ENCODE data around the gene JAZF1.
A peak's percentile ranks its signal among the peaks of the same experiment; 100 is the strongest.
"Not testable (repeated sequence)": the region's sequence is repeated elsewhere in the genome, so short reads cannot be mapped to it uniquely, and the experiment has no call there.

The JAZF1 gene

DNA sequence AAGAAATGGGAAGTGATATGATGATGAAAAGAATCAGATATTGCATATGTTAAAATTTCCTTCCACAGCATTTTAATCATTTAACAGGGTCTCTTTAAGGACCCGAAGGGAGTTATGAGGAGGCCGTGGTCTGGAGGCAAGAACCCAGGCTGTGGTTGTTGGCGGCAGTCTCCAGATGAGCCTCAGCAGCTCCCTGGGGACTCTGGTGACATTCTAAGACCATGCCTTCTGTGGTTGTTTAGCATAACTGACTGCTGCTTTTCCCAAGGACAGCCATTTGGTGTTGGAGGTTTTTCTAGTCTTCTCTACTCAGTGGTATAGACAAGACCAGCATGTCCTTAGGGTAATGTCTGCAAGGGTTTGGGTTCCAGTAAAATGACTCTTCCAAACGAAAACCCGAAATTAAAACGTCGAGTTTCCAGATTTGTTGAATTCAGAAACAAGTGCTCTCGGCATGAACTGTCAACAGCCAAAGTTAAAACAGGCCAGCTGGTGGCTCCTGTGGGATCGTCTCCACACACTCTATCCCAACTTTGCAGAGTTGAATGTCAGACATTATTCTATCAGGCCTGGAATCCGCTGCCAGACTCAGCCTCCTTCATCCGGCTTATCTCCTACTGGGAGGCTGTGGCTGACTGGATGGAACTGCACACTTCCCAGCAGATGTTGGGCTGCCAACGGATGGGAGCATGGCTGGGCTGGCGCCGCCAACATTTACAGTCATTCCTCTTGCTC is 257.5 kb downstream of the JAZF1 start:
- DNase-seq (ENCODE audit: low read depth in 1 of 2, low spot score in 1 of 2) = no peak
- Histone ChIP-seq H3K27me3 (ENCODE audit: insufficient read depth, poor library complexity, severe bottlenecking) (no peaks in the 10 kb centered on the region), H3K27ac (replicated peaks) (no peak overlapping the region), H3K4me3 (replicated peaks; ENCODE audit: insufficient read depth, low read length) (no peak overlapping the region)
- TF ChIP-seq, protein P1, sequence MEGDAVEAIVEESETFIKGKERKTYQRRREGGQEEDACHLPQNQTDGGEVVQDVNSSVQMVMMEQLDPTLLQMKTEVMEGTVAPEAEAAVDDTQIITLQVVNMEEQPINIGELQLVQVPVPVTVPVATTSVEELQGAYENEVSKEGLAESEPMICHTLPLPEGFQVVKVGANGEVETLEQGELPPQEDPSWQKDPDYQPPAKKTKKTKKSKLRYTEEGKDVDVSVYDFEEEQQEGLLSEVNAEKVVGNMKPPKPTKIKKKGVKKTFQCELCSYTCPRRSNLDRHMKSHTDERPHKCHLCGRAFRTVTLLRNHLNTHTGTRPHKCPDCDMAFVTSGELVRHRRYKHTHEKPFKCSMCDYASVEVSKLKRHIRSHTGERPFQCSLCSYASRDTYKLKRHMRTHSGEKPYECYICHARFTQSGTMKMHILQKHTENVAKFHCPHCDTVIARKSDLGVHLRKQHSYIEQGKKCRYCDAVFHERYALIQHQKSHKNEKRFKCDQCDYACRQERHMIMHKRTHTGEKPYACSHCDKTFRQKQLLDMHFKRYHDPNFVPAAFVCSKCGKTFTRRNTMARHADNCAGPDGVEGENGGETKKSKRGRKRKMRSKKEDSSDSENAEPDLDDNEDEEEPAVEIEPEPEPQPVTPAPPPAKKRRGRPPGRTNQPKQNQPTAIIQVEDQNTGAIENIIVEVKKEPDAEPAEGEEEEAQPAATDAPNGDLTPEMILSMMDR (IDR thresholded peaks at IDR 0.05; ENCODE audit: insufficient read depth, low read length) = no peak
- TF ChIP-seq SPI1 (IDR thresholded peaks at IDR 0.05; ENCODE audit: borderline replicate concordance, low read depth) (no peak), POLR2AphosphoS5 (IDR thresholded peaks at IDR 0.05; ENCODE audit: low read depth) (no peak), GABPA (IDR thresholded peaks at IDR 0.05; ENCODE audit: low read depth) (no peak)
- TF ChIP-seq, protein P2, sequence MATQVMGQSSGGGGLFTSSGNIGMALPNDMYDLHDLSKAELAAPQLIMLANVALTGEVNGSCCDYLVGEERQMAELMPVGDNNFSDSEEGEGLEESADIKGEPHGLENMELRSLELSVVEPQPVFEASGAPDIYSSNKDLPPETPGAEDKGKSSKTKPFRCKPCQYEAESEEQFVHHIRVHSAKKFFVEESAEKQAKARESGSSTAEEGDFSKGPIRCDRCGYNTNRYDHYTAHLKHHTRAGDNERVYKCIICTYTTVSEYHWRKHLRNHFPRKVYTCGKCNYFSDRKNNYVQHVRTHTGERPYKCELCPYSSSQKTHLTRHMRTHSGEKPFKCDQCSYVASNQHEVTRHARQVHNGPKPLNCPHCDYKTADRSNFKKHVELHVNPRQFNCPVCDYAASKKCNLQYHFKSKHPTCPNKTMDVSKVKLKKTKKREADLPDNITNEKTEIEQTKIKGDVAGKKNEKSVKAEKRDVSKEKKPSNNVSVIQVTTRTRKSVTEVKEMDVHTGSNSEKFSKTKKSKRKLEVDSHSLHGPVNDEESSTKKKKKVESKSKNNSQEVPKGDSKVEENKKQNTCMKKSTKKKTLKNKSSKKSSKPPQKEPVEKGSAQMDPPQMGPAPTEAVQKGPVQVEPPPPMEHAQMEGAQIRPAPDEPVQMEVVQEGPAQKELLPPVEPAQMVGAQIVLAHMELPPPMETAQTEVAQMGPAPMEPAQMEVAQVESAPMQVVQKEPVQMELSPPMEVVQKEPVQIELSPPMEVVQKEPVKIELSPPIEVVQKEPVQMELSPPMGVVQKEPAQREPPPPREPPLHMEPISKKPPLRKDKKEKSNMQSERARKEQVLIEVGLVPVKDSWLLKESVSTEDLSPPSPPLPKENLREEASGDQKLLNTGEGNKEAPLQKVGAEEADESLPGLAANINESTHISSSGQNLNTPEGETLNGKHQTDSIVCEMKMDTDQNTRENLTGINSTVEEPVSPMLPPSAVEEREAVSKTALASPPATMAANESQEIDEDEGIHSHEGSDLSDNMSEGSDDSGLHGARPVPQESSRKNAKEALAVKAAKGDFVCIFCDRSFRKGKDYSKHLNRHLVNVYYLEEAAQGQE (IDR thresholded peaks at IDR 0.05; ENCODE audit: insufficient replicate concordance, low read depth) = no peak

DNA sequence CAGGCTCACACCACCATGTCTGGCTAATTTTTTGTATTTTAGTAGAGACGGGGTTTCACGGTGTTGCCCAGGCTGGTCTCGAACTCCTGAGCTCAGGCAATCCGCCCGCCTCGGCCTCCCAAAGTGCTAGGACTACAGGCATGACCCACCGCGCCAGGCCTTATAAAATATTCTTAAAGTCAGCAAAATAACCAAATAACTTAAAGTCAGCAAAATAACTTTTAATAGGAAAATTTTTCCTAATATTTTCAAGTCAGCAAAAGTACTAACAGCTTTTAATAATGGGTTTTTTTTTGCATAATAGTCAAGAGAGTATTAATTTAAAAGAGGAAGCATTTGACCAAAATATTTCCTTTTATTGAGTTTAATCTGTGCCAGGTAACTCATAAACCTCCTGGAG is 258.2 kb downstream of the JAZF1 start:
- H3K27me3 ChIP-seq (ENCODE audit: insufficient read depth, poor library complexity, severe bottlenecking); H3K4me3 ChIP-seq (replicated peaks; ENCODE audit: insufficient read depth, low read length): not testable (repeated sequence)

DNA sequence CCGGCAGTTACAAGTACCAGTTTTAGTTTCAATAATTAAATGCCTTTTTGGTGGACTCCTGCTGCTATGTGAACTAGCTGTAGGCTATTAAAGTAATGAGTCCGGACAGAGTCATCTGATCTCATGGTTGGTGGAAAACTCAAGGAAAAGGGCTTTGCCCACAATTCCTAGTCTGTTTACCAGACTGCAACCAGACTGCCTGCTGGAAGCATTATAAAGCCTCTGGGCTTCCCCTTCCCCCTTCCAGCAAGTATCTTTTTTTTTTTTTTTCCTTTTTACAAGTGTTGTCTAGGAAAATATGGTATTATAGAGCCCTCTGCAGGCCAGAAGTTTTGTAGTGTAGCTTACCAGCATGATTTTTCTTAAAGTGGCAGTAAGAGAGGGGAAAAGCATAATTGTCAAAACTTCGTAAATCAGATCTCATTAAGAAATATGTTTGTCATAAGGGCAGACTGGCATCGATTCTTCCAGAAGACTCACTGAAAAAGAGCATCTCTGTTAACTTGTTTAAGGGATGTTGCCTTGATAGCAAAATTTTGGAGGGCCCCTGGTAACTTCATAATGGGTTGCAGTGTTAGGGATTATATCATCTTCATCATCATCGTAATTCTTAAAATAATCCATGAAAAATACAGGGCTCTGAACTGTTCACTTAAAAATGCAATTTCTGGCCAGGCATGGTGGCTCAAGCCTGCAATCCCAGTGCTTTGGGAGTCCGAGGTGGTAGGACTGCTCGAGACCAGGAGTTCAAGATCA is 259.3 kb downstream of the JAZF1 start:
- Histone ChIP-seq H3K27me3 (ENCODE audit: insufficient read depth, poor library complexity, severe bottlenecking) (no peaks in the 10 kb centered on the region), H3K4me3 (replicated peaks; ENCODE audit: insufficient read depth, low read length) (no peak overlapping the region), H3K27ac (replicated peaks) (no peak overlapping the region)
- peak; percentile 11 to 60 for DNase-seq (ENCODE audit: low read depth in 1 of 2, low spot score in 1 of 2)
- no peak for TF ChIP-seq SPI1 (IDR thresholded peaks at IDR 0.05; ENCODE audit: borderline replicate concordance, low read depth)
- TF ChIP-seq, protein P2 (IDR thresholded peaks at IDR 0.05; ENCODE audit: insufficient replicate concordance, low read depth) = no peak
- no peak for TF ChIP-seq POLR2AphosphoS5 (IDR thresholded peaks at IDR 0.05; ENCODE audit: low read depth)
- TF ChIP-seq GABPA (IDR thresholded peaks at IDR 0.05; ENCODE audit: low read depth) = no peak
- TF ChIP-seq, protein P1 (IDR thresholded peaks at IDR 0.05; ENCODE audit: insufficient read depth, low read length) = no peak

More for the DNA sequence above, 258.2 kb downstream of the JAZF1 start:
- DNase-seq (ENCODE audit: low read depth in 1 of 2, low spot score in 1 of 2); H3K27ac ChIP-seq (replicated peaks): not testable (repeated sequence)

DNA sequence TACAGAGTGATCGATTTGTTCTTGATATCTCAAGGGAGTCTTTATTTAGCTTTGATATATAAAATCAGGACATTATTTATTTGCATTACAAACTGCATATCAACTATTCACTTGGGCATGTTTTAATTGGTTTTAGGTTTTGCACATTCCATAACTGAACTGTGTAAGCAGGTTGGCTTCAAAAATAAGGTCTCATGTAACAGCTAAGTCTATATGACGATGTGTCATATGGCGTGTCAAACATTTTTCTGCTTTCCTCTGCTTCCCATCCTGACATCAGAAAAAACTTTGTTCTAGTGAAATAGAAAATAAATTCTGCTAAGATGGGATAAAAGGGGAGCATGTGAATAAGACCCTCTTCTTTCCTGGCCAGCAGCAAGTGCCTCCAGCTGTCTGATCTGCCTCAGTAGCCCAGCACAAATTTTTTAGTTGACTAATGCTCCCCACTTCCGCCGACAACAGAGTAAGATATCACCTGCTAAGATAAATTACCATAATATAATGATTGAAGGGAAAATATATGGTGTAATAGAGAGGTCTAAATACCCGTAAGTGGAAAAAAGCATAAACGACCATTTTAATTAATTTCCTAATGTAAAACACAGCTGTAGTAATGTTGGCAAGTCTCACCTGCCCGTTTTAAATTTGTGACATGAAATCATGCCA is 260.2 kb downstream of the JAZF1 start:
- H3K27me3 ChIP-seq (ENCODE audit: insufficient read depth, poor library complexity, severe bottlenecking) = no peaks in the 10 kb centered on the region
- DNase-seq (ENCODE audit: low read depth in 1 of 2, low spot score in 1 of 2) = no peak
- no peak overlapping the region for H3K4me3 ChIP-seq (replicated peaks; ENCODE audit: insufficient read depth, low read length)
- no peak overlapping the region for H3K27ac ChIP-seq (replicated peaks)
- TF ChIP-seq GABPA (IDR thresholded peaks at IDR 0.05; ENCODE audit: low read depth) (no peak), SPI1 (IDR thresholded peaks at IDR 0.05; ENCODE audit: borderline replicate concordance, low read depth) (no peak), POLR2AphosphoS5 (IDR thresholded peaks at IDR 0.05; ENCODE audit: low read depth) (no peak)
- TF ChIP-seq, protein P2 (IDR thresholded peaks at IDR 0.05; ENCODE audit: insufficient replicate concordance, low read depth) = no peak
- TF ChIP-seq, protein P1 (IDR thresholded peaks at IDR 0.05; ENCODE audit: insufficient read depth, low read length) = no peak

Data from HL-60 (cell line).